Measurements from ENCODE around the gene ENKD1. TPM values are rescaled to one million over a fixed set of nuclear protein-coding genes. Genes with fewer than 3 reads are reported as not detected.

Gene ENKD1
- total RNA-seq (2012; rRNA removed) (2.9 and 3.1 TPM in 2 replicates), polyA plus RNA-seq (2012; rRNA removed) (6.3 and 7.8 TPM in 2 replicates), Bru-seq, nascent RNA (percentile 45 among the genes with signal in this experiment), BruChase-seq, experiment 1, labeled RNA remaining after a 6-hour chase (percentile 48 among the genes with signal in this experiment), BruChase-seq, experiment 2, labeled RNA remaining after a 2-hour chase (percentile 46 among the genes with signal in this experiment)
- polyA plus RNA-seq (2012; cell fraction: cytosol; rRNA removed): 3.9 and 8.2 TPM in 2 replicates
- polyA plus RNA-seq (2012; cell fraction: nucleus; rRNA removed; ENCODE audit: low replicate concordance): 20.0 and 44.8 TPM in 2 replicates
- long read RNA-seq, partial matches to known transcripts: 0 of 12 reads
- long read RNA-seq, other reads (novel, unspliced or antisense): 10 of 12 reads

DNA sequence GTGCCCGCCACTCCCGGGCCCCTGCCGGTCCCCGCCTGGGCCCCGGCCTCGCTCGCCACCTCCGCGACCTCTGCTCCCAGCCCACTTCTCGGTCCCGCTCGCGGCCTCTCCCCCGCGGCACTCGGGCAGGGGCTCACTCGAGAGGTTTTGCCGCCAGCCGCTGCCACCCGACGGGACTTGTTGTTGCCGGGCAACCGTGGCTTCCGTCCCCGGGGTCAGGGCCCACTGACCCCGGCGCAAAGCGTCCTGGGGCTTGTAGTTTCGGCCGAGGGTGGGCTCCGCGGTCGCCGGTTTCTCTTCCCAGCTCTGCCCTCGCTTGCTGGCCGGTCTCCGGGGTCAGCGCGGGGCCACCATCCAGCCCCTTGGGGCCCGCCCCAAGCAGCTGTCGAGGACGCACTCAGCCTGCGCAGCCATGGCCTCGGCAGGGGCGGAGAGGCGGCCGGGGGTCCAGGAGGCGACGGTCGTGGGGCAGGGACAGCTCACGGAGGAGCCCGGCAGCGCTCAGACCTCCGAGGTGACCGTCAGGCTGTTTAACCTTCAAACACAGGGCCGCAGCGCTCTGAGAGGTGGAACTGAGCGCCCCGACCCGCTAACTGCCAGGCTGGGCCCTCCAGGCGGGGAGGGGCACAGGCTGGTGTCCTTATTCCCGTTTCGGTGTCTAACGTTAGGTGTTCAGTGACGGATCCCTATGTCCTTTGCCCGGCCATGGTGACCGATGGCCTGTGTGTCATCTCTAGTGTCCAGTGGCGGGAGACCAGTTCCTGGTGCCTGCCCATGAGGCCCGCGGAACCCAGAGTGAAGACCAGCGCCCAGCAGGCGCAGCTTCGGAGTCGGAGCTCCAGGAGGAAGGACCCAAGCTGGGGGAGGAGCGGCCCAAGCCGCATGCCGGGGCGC, at the start of gene ENKD1, which contains the start of gene C16orf86:
Gene ENKD1 (minus strand): TSS at position 192 of the 894 bp plus-strand sequence. CDS start 308 bp downstream, outside the sequence.
Gene C16orf86 (plus strand): TSS at position 256 of the 894 bp plus-strand sequence. CDS start 157 bp downstream, at position 413.
- Histone ChIP-seq H2AK9ac (replicated peaks; ENCODE audit: low read depth, low read length, poor library complexity) (peak within 1 kb of the TSS; percentile 83), H3K4ac (ENCODE audit: low read depth, low read length) (peak within 1 kb of the TSS; percentile 77), H3K4me1 (ENCODE audit: control insufficient read depth, insufficient read depth, low read length) (peaks cover 12% of the 10 kb centered on the region), H3K36me3 (ENCODE audit: control insufficient read depth, insufficient read depth, low read length) (peaks cover 2% of the 10 kb centered on the region; the same call in 1 of the 2 replicates), H4K91ac (ENCODE audit: insufficient read depth, low read depth, low read length) (peak within 1 kb of the TSS; percentile 38; the same call in 1 of the 2 replicates), H3K18ac (ENCODE audit: low read depth, low read length) (peak within 1 kb of the TSS; percentile 60; the same call in 1 of the 2 replicates), H2BK20ac (ENCODE audit: low read depth, low read length) (no peak within 1 kb of the TSS), H3K14ac (replicated peaks; ENCODE audit: low read depth, low read length) (no peak within 1 kb of the TSS), H3K27me3 (ENCODE audit: control insufficient read depth, insufficient read depth, low read length) (no peaks in the 10 kb centered on the region), H3K56ac (ENCODE audit: extremely low read depth, insufficient read depth, low read length) (no peak within 1 kb of the TSS), H3K23ac (ENCODE audit: low read depth, low read length) (peak within 1 kb of the TSS; percentile 14; the same call in 1 of the 2 replicates), H3K79me1 (ENCODE audit: low read depth in 1 of 2, low read length in 2 of 2) (peaks cover 4 to 12% of the 10 kb centered on the region in 2 experiments; a peak in 3 of 4 replicates), H4K8ac (ENCODE audit: low read depth in 2 of 2, low read length in 2 of 2) (peak within 1 kb of the TSS; percentile 97 to 100), H3K4me2 (ENCODE audit: low read depth, low read length) (peak within 1 kb of the TSS; percentile 82), H3K9ac (ENCODE audit: low read depth, low read length) (peak within 1 kb of the TSS; percentile 79), H2AK5ac (ENCODE audit: low read depth, low read length) (peak within 1 kb of the TSS; percentile 86), H3K4me3 (ENCODE audit: insufficient read depth, low read depth, low read length) (peak within 1 kb of the TSS; percentile 95), H2AFZ (replicated peaks; ENCODE audit: low read length, poor library complexity) (peak within 1 kb of the TSS; percentile 96), H3K27ac (ENCODE audit: insufficient read depth, low read length) (peak within 1 kb of the TSS; percentile 78), H2BK5ac (ENCODE audit: low read depth, low read length, poor library complexity, severe bottlenecking) (peak within 1 kb of the TSS; percentile 33), H4K20me1 (ENCODE audit: insufficient read depth, low read length) (0 out of 2 replicates have a peak, but pooled peaks cover 2% of the 10 kb centered on the region), H3K9me1 (ENCODE audit: insufficient read depth, low read length) (no peaks in the 10 kb centered on the region), H3K9me3 (ENCODE audit: control insufficient read depth, insufficient read depth, low read length) (no peaks in the 10 kb centered on the region), H2BK15ac (ENCODE audit: low read depth, low read length) (no peak within 1 kb of the TSS), H2BK120ac (ENCODE audit: low read depth, low read length) (no peak within 1 kb of the TSS), H4K5ac (ENCODE audit: low read depth, low read length) (peak within 1 kb of the TSS; percentile 96)
- ATAC-seq (ENCODE audit: low read depth): peak; percentile 66
- in situ Hi-C loops (cut with MboI; ENCODE audit: low sequenced_read_pairs): loop anchor here (10.0 kb wide), 1 partner anchor 142 kb away; the partner anchor contains the start of gene RIPOR1
- no TSS peak for BruUV-seq (replicated peaks)
- intact Hi-C loops (cut with micrococcal nuclease): no loop called here
- CTCF ChIA-PET: interaction anchor here (0.6 to 1.9 kb wide), 6 partner anchors 13 to 149 kb away, joined by 3 to 20 read pairs (median 4); partner anchors contain the start of gene CTCF
- DNase-seq: peak; percentile 41
- dilution Hi-C loops (cut with HindIII; ENCODE audit: low sequenced_read_pairs, unreplicated experiment): no loop called here
- WGBS, 2 experiments (ENCODE audit: extremely low coverage in 2 of 2, insufficient read length in 1 of 2): 22% methylated on average over 53 of the region's 78 CpGs; no CpG with 5 or more reads in 1 of the 2 experiments
- TF ChIP-seq MAZ (IDR thresholded peaks at IDR 0.05; ENCODE audit: borderline replicate concordance, low read depth, low read length) (peak; percentile 50; the same call in 1 of the 2 replicates), ELK1 (IDR thresholded peaks at IDR 0.05; ENCODE audit: borderline replicate concordance, low read depth, low read length) (no peak)
- POLR2A ChIA-PET (ENCODE audit: unreplicated experiment): no interaction called here
